HepG2 (cell line): ENCODE results near the gene POU1F1. TPM values are rescaled to one million over a fixed set of nuclear protein-coding genes. Genes with fewer than 3 reads are reported as not detected.
A peak's percentile ranks its signal among the peaks of the same experiment; 100 is the strongest.

Source experiments
- GATA4 ChIP-seq: sonication (generic); IDR thresholded peaks from 2 replicates; pipeline ENCODE4 v1.6.1; 2016; ENCODE audit warnings: antibody characterized with exemption, low read depth, borderline replicate concordance
- IRF2 ChIP-seq: IDR thresholded peaks from 2 replicates; pipeline ENCODE4 v1.6.1; 2018; ENCODE audit warnings: missing genetic modification reagents, missing compliant biosample characterization
- MAF1 ChIP-seq: sonication (generic); formaldehyde crosslinking; IDR thresholded peaks from 2 replicates; pipeline ENCODE4 v1.5.0; 2020; ENCODE audit warnings: missing genetic modification reagents, borderline replicate concordance
- MYC ChIP-seq: sonication (generic); formaldehyde crosslinking; IDR thresholded peaks from 2 replicates; pipeline ENCODE4 v1.9.0; 2021; ENCODE audit warnings: missing genetic modification reagents, borderline replicate concordance
- NFKB2 ChIP-seq: sonication (generic); formaldehyde crosslinking; IDR thresholded peaks from 2 replicates; pipeline ENCODE4 v1.4.0; 2020; ENCODE audit warnings: missing genetic modification reagents, borderline replicate concordance
- PAXIP1 ChIP-seq: sonication (generic); formaldehyde crosslinking; conservative IDR thresholded peaks from 2 replicates; pipeline ENCODE4 v1.4.0; 2020; ENCODE audit warnings: mild to moderate bottlenecking, missing genetic modification reagents, moderate library complexity
- TAF1 ChIP-seq: sonication (generic); formaldehyde crosslinking; IDR thresholded peaks from 2 replicates; pipeline ENCODE4 v1.4.0; 2020; ENCODE audit warnings: missing genetic modification reagents
- YEATS4 ChIP-seq: sonication (generic); formaldehyde crosslinking; IDR thresholded peaks from 2 replicates; pipeline ENCODE4 v1.4.0; 2020; ENCODE audit warnings: missing genetic modification reagents, borderline replicate concordance
- ZGPAT ChIP-seq: IDR thresholded peaks from 2 replicates; pipeline ENCODE4 v1.6.1; 2016; ENCODE audit warnings: mild to moderate bottlenecking
- ZNF451 ChIP-seq: sonication (generic); formaldehyde crosslinking; IDR thresholded peaks from 2 replicates; pipeline ENCODE4 v1.5.0; 2020; ENCODE audit warnings: mild to moderate bottlenecking, missing genetic modification reagents
- polyA plus RNA-seq, 8 experiments: library from polyadenylated mRNA; depleted of rRNA in 3 of 8; stranded (reverse) in 7 of 8; unstranded in 1 of 8; fragments of >200 nt; fragmentation: Illumina TruSeq in 4 of 8; extraction: Trizol in 4 of 8; gene quantifications; 2 replicates each; pipeline versions ENCODE4 v1.2.1 to v1.2.3, GENCODE V29; 2011 to 2016; ENCODE audit warnings: low read depth in 4 of 8, missing spikeins in 1 of 8, mixed read lengths in 1 of 8; ENCODE audit not compliant: insufficient read depth in 1 of 8
- total RNA-seq, 5 experiments: library from RNA; depleted of rRNA; stranded (reverse); fragments of >200 nt; fragmentation: Illumina TruSeq; extraction: Trizol; gene quantifications; 2 replicates each; pipeline ENCODE4 v1.2.3, GENCODE V29; 2016; ENCODE audit warnings: low read depth in 1 of 5
- TF ChIP-seq, protein P1 (sequence below): sonication (generic); formaldehyde crosslinking; IDR thresholded peaks from 2 replicates; pipeline ENCODE4 v1.5.1; 2020; ENCODE audit warnings: missing genetic modification reagents, mild to moderate bottlenecking, borderline replicate concordance
- TF ChIP-seq, protein P2 (sequence below): sonication (generic); formaldehyde crosslinking; IDR thresholded peaks from 2 replicates; pipeline ENCODE4 v1.5.1; 2020; ENCODE audit warnings: mild to moderate bottlenecking, missing genetic modification reagents, moderate library complexity
- TF ChIP-seq, protein P3 (sequence below): sonication (generic); formaldehyde crosslinking; conservative IDR thresholded peaks from 2 replicates; pipeline ENCODE4 v1.4.0; 2020; ENCODE audit warnings: missing genetic modification reagents

Gene POU1F1
- total and polyA plus RNA-seq, 2 of the 13 experiments (the other 11 are each of a cell fraction or from before 2014, with no cell fraction given), result not detected

DNA sequence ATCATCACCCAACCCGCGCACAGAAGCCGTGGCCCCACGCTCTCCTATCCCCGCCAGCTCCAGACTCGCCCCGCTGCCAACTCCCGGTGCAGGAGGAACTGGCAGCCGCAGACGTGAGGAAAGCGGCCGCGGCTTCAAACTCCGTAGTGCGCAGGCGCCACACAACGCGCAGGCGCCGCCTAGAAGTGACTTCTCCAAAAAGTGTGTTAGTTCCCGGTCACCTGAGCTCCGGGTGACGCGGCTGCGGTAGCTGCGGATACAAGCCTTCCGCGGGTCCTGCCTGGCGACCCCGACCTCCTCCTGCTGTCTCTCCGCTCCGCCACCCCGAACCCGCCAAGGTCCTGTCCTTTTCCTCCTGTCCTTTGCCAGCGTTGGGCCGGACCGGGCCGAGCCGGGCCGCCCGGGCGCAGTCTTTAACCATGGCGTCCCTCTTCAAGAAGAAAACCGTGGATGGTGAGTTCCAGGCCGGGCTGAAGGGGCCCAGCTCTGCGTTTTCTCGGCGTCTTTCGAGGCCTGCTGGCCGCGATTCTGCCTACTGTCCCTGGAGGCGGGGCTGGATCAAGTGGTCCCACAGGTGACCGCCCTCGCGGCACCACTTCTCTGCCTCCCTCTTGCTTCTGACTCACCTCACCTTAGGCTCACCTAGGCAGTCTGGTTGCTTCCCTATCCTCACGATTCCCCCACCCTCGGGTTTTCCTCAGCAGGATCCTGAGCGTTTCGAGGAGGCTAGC is 49.1 kb downstream of the POU1F1 start, which contains the start of gene CHMP2B (continued):
- TF ChIP-seq, protein P1, sequence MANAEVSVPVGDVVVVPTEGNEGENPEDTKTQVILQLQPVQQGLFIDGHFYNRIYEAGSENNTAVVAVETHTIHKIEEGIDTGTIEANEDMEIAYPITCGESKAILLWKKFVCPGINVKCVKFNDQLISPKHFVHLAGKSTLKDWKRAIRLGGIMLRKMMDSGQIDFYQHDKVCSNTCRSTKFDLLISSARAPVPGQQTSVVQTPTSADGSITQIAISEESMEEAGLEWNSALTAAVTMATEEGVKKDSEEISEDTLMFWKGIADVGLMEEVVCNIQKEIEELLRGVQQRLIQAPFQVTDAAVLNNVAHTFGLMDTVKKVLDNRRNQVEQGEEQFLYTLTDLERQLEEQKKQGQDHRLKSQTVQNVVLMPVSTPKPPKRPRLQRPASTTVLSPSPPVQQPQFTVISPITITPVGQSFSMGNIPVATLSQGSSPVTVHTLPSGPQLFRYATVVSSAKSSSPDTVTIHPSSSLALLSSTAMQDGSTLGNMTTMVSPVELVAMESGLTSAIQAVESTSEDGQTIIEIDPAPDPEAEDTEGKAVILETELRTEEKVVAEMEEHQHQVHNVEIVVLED, result peak; percentile 79; the same call in 1 of the 2 replicates
- TF ChIP-seq TAF1 (CRISPR knock-in tag) (peak; percentile 84), NFKB2 (peak; percentile 69; the same call in 1 of the 2 replicates), IRF2 (CRISPR knock-in tag) (peak; percentile 78; the same call in 1 of the 2 replicates), ZNF451 (CRISPR knock-in tag) (0 out of 2 replicates have a peak, but pooled peaks have one; percentile 18), GATA4 (0 out of 2 replicates have a peak, but pooled peaks have one; percentile 56), PAXIP1 (CRISPR knock-in tag) (0 out of 2 replicates have a peak, but pooled peaks have one; percentile 19), MAF1 (CRISPR knock-in tag) (no peak), ZGPAT (CRISPR knock-in tag) (peak; percentile 51; the same call in 1 of the 2 replicates), YEATS4 (peak; percentile 71), MYC (0 out of 2 replicates have a peak, but pooled peaks have one; percentile 24)
- TF ChIP-seq, protein P2, sequence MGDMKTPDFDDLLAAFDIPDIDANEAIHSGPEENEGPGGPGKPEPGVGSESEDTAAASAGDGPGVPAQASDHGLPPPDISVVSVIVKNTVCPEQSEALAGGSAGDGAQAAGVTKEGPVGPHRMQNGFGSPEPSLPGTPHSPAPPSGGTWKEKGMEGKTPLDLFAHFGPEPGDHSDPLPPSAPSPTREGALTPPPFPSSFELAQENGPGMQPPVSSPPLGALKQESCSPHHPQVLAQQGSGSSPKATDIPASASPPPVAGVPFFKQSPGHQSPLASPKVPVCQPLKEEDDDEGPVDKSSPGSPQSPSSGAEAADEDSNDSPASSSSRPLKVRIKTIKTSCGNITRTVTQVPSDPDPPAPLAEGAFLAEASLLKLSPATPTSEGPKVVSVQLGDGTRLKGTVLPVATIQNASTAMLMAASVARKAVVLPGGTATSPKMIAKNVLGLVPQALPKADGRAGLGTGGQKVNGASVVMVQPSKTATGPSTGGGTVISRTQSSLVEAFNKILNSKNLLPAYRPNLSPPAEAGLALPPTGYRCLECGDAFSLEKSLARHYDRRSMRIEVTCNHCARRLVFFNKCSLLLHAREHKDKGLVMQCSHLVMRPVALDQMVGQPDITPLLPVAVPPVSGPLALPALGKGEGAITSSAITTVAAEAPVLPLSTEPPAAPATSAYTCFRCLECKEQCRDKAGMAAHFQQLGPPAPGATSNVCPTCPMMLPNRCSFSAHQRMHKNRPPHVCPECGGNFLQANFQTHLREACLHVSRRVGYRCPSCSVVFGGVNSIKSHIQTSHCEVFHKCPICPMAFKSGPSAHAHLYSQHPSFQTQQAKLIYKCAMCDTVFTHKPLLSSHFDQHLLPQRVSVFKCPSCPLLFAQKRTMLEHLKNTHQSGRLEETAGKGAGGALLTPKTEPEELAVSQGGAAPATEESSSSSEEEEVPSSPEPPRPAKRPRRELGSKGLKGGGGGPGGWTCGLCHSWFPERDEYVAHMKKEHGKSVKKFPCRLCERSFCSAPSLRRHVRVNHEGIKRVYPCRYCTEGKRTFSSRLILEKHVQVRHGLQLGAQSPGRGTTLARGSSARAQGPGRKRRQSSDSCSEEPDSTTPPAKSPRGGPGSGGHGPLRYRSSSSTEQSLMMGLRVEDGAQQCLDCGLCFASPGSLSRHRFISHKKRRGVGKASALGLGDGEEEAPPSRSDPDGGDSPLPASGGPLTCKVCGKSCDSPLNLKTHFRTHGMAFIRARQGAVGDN (CRISPR knock-in tag), result peak; percentile 81
- TF ChIP-seq, protein P3, sequence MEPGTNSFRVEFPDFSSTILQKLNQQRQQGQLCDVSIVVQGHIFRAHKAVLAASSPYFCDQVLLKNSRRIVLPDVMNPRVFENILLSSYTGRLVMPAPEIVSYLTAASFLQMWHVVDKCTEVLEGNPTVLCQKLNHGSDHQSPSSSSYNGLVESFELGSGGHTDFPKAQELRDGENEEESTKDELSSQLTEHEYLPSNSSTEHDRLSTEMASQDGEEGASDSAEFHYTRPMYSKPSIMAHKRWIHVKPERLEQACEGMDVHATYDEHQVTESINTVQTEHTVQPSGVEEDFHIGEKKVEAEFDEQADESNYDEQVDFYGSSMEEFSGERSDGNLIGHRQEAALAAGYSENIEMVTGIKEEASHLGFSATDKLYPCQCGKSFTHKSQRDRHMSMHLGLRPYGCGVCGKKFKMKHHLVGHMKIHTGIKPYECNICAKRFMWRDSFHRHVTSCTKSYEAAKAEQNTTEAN (CRISPR knock-in tag), result peak; percentile 51; the same call in 1 of the 2 replicates
